Loucy (cell line): Measurements from ENCODE around the gene NBAS.

ENCODE experiments used
- EZH2phosphoT487 ChIP-seq: fragments of 200-600 bp; IDR thresholded peaks from 2 replicates; pipeline ENCODE4 v1.6.1; 2018; ENCODE audit warnings: antibody characterized with exemption, mild to moderate bottlenecking, moderate library complexity, borderline replicate concordance
- TF ChIP-seq, protein P1 (sequence below): fragments of 200-600 bp; sonication (generic); conservative IDR thresholded peaks from 2 replicates; pipeline ENCODE4 v1.5.1; 2014; ENCODE audit warnings: mild to moderate bottlenecking, antibody characterized with exemption, low read length

DNA sequence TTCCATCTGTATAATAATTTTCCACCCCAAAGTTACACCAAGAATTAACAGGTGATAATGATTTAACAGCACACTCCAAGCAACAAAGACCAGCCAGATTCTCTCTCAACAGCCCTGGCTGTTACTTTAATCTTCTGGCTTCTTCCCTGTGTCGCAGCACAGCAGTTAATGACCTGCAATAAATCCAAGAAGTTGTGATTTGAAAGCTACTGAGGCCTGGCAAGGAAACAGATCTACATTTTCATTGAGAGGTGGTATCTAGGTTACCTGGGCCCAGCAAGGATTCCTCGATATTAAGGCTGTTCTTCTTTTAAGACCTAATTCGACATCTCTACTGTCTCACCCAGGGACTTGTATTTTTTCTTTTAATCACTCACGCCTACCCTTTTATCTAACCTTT, 433.8 kb downstream of the NBAS start:
- TF ChIP-seq, protein P1, sequence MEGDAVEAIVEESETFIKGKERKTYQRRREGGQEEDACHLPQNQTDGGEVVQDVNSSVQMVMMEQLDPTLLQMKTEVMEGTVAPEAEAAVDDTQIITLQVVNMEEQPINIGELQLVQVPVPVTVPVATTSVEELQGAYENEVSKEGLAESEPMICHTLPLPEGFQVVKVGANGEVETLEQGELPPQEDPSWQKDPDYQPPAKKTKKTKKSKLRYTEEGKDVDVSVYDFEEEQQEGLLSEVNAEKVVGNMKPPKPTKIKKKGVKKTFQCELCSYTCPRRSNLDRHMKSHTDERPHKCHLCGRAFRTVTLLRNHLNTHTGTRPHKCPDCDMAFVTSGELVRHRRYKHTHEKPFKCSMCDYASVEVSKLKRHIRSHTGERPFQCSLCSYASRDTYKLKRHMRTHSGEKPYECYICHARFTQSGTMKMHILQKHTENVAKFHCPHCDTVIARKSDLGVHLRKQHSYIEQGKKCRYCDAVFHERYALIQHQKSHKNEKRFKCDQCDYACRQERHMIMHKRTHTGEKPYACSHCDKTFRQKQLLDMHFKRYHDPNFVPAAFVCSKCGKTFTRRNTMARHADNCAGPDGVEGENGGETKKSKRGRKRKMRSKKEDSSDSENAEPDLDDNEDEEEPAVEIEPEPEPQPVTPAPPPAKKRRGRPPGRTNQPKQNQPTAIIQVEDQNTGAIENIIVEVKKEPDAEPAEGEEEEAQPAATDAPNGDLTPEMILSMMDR: no peak
- no peak for TF ChIP-seq EZH2phosphoT487
